Measurements from ENCODE around the gene UNC93A.

Gene UNC93A

GRCh38 chr6:167293088-167293589, 2.0 kb downstream of the UNC93A start:
- DNase-seq (ENCODE audit: low read depth): no peak

GRCh38 chr6:167293590-167294091, 2.5 kb downstream of the UNC93A start:
- DNase-seq (ENCODE audit: low read depth): no peak

GRCh38 chr6:167294241-167294640, 3.1 kb downstream of the UNC93A start:
- DNase-seq (ENCODE audit: low read depth): no peak

GRCh38 chr6:167294651-167295494, 3.8 kb downstream of the UNC93A start:
- DNase-seq (ENCODE audit: low read depth): no peak

GRCh38 chr6:167295495-167296292, 4.6 kb downstream of the UNC93A start:
- no peak for DNase-seq (ENCODE audit: low read depth)

- DNase-seq (ENCODE audit: low read depth): no peak
These were observed 5.2 kb downstream of the UNC93A start for GRCh38 chr6:167296293-167296690.

- DNase-seq (ENCODE audit: low read depth): no peak
These were observed 5.8 kb downstream of the UNC93A start for GRCh38 chr6:167296902-167297301.

- DNase-seq (ENCODE audit: low read depth): no peak
These were observed 7.0 kb downstream of the UNC93A start for GRCh38 chr6:167298127-167298526.

GRCh38 chr6:167299641-167300308, 8.7 kb downstream of the UNC93A start:
- no peak for DNase-seq (ENCODE audit: low read depth)

GRCh38 chr6:167300902-167301777, 10.0 kb downstream of the UNC93A start:
- DNase-seq (ENCODE audit: low read depth): no peak

GRCh38 chr6:167302074-167302473, 11.0 kb downstream of the UNC93A start:
- DNase-seq (ENCODE audit: low read depth): no peak

- DNase-seq (ENCODE audit: low read depth): no peak
These were observed 11.7 kb downstream of the UNC93A start for GRCh38 chr6:167302796-167303195.

GRCh38 chr6:167303675-167304625, 12.8 kb downstream of the UNC93A start:
- DNase-seq (ENCODE audit: low read depth): no peak

GRCh38 chr6:167304912-167305311, 13.8 kb downstream of the UNC93A start:
- DNase-seq (ENCODE audit: low read depth): no peak

GRCh38 chr6:167305796-167306195, 14.7 kb downstream of the UNC93A start:
- DNase-seq (ENCODE audit: low read depth): no peak

GRCh38 chr6:167306401-167306998, 15.4 kb downstream of the UNC93A start:
- no peak for DNase-seq (ENCODE audit: low read depth)

- no peak for DNase-seq (ENCODE audit: low read depth)
These were observed 16.3 kb downstream of the UNC93A start for GRCh38 chr6:167307342-167307955.

- no peak for DNase-seq (ENCODE audit: low read depth)
These were observed 17.1 kb downstream of the UNC93A start for GRCh38 chr6:167308207-167308606.

All from HS-27A (cell line).